HG03571 (cell line): ENCODE data around the gene GBP7.

Experiments
- ATAC-seq: cut with Tn5 transposase; IDR thresholded peaks from one replicate; pipeline ENCODE4 v1.9.1; 2021; ENCODE audit not compliant: unreplicated experiment

Gene GBP7

GRCh38 chr1:89125240-89125912, 50.4 kb downstream of the GBP7 start:
- ATAC-seq, result peak; percentile 5

DNA sequence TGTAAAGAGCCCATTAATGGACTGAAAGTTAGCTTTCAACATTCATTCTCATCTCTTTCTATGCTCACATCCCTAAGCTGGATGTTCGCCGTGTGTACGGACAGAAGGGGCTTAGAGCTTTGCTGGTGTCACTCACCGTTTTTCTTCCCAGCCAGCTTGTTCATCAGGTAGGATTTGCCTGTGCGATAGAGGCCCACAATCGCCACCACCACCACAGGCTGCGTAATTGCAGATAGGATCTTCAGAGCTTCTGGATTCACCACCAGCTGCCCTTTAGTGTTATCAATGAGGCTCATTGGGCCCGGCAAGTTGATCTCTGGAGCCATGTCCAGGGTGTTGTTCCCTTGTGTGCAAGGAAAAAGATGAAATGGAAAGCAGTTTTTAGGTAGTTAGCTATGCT, 54.2 kb downstream of the GBP7 start:
- ATAC-seq, result no peak

DNA sequence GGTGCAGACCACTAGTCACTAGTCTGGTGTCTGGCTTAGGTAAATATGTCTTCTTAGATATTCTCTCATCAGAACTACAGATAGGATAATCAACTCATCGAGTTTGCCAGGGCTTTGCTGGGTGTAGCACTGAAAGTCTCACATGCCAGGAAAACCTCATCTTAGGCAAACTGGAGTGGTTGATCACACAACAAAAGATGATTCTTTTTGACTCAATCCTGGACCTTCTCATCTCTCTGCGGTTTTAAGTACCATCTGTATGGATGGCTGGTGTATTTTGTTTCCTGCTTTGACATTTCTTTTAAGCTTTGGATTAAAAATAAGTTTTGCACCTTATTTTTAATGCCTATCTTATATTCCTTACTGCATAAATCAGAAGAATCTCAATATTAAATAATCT, 61.1 kb downstream of the GBP7 start:
- no peak for ATAC-seq

DNA sequence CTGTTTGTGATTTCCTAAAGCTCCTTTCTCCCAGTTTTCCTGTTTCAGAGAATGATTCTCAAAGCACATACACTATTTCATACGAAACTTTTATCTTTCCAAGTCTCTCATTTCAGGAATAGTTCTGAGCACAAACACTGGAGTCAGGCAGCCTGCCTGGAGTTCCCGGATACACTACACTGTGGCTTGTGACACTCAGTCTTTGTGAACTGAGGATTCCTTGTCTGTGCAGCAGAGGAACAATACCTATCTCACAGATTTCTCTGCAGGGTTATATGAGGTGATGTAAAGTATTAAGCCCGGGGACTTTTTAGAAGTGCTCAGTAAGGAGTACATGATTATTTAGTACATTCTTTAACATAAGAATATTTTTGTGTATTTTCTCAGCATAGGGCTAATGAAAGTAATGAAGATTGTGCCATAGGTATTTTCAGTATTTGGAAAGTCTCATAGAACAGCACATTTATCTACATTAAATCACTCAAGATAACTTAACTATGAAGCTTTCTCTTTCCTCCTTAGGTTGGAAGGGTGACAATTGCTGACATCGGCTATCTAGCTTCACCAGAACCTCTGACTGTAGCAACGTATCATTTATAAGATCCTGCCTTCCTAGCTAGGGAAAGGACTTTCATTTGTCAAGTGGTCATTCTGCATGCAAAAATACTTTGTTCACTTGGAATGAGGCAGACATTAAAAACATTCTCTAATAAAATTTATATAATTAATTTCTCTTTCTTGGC, 62.8 kb downstream of the GBP7 start:
- ATAC-seq, result no peak

- no peak for ATAC-seq
These were observed 71.1 kb downstream of the GBP7 start for GRCh38 chr1:89104687-89105086.

GRCh38 chr1:89104147-89104546, 71.7 kb downstream of the GBP7 start:
- ATAC-seq, result no peak

DNA sequence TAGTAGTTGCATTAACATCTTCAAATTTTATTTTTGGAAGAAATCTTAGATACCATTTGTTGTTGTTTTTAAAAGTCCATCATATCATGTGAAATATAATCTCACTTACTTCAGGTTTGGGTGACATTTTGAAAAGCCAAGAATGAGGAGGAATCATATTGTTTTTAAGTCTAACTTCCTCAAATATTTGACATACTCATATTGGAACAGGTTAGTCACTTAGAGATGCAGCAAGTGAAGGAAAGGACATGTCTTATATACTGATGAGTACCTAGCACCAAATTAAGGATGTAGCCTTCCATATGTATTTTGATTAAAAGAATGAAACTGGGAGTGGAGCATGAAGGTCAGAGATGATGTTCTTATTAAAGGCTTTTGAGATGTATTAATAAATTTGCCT, 73.8 kb downstream of the GBP7 start:
- ATAC-seq, result no peak

- no peak for ATAC-seq
These were observed 75.4 kb downstream of the GBP7 start for GRCh38 chr1:89100412-89100811.

DNA sequence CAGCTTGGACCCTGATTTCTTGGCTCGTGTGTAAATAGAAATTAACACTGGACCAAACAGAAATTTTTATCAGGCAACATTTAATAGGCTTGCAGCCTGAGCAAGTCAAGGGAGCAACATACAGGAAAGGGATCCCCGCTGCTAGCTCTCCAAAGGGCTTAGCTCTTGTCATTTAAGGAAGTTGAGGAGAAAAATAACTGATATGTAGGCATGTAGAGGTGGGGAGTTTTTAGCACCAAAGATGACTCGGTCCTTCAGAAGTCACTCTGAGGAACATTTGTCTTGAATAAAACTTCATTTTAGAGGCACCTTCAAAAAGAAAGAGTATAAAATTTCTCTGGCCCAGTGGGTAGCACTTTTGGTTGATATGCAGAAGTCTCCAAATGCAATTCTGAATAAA, 76.9 kb downstream of the GBP7 start:
- no peak for ATAC-seq

DNA sequence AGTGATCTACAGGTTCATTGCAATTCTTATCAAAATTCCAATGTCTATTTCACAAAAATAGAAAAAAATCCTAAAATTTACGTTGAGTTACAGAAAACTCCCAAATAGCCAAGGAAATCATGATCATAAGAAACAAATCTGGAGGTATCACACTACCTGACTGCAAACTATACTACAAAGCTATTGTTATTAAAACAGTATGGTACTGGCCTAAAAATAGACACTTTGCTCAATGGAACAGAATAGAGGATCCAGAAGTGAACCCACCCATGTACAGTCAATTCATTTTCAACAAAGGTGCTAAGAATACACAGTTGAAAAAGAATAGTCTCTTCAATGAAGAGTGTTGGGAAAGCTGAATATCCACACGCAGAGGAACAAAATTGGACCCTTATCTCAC, 80.1 kb downstream of the GBP7 start:
- no peak for ATAC-seq

DNA sequence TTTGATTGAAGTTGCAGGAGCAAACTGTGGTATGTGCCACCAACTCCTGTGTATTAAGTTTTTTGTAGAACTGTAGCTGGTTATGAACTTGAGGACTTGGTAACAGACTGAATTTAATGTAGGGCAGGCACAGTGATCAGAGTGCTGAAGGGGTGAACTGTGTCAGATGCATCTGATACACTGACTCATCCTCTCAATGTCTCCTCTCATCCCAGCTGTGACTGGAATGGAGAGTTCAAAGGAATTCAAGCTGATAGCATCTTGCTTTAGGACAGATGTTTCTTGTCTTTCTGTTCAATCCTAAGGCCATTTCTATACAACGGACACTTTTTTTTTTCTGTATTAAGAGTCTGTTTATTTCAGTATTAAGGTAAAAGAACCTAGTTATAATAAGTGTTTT, 85.8 kb downstream of the GBP7 start:
- no peak for ATAC-seq

- ATAC-seq, result no peak
These were observed 87.2 kb downstream of the GBP7 start for GRCh38 chr1:89088572-89088971.

DNA sequence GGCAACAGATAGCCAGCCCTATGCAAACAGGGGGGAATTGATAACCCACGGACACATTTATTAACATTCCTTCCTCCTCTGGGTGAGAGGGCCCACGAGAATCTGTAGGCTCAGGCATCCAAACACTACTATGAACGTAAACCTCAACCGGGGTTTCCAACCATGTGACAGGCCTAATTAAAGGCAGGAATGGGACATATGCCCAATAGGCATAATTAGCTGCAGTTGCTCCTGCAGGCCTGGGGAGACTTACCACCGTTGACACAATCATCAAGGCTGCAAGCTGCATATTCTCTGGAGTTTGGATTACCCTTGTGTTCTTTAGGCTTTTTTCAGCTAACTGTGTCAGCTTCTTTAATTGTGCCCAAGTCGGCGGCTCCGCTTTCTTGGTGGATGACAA, 88.6 kb downstream of the GBP7 start:
- ATAC-seq, result no peak

DNA sequence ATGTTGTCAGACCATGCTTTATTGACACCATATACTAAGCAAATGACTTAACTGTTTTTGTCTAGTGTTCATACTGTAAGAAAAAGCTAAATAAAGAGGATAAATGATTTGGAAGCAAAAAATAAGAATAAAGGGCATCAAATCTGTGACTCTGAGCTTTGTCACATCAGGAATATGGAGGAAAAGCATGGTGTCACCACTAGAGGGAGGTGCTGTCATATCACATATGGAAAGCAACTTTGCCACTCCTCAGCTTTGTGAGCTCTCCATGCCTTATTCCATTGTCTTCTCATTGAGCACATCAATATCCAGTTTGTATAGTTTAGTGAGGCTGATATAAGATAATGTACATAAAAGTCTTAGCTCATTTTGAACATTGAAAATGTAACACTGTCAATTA, 90.0 kb downstream of the GBP7 start:
- ATAC-seq, result no peak
